IPS-20b (cell line): Measurements from ENCODE around the gene TNNT1.
A peak's percentile ranks its signal among the peaks of the same experiment; 100 is the strongest.

ENCODE experiments used
- H3K27ac ChIP-seq: one replicate; pipeline ENCODE4 v1.5.1; 2013; ENCODE audit warnings: low read length
- H3K27me3 ChIP-seq: 2 replicates; pipeline ENCODE4 v1.6.1; 2013; ENCODE audit warnings: mild to moderate bottlenecking, low read length, inconsistent platforms; ENCODE audit not compliant: insufficient read depth
- H3K36me3 ChIP-seq: 2 replicates; pipeline ENCODE4 v1.6.1; 2013; ENCODE audit warnings: low read depth, mild to moderate bottlenecking, inconsistent platforms, low read length, moderate library complexity; ENCODE audit not compliant: insufficient read depth
- H3K4me1 ChIP-seq: 2 replicates; pipeline ENCODE4 v1.6.1; 2013; ENCODE audit warnings: mild to moderate bottlenecking, control low read depth, inconsistent platforms, low read length, moderate library complexity; ENCODE audit not compliant: insufficient read depth
- H3K4me3 ChIP-seq: 2 replicates; pipeline ENCODE4 v1.5.1; 2013; ENCODE audit warnings: mild to moderate bottlenecking, low read length, inconsistent platforms
- H3K9ac ChIP-seq: 2 replicates; pipeline ENCODE4 v1.6.1; 2013; ENCODE audit warnings: low read depth, mild to moderate bottlenecking, inconsistent platforms, low read length, moderate library complexity
- H3K9me3 ChIP-seq: 2 replicates; pipeline ENCODE4 v1.6.1; 2013; ENCODE audit warnings: mild to moderate bottlenecking, low read depth, low read length, inconsistent platforms; ENCODE audit not compliant: insufficient read depth

Gene TNNT1

DNA sequence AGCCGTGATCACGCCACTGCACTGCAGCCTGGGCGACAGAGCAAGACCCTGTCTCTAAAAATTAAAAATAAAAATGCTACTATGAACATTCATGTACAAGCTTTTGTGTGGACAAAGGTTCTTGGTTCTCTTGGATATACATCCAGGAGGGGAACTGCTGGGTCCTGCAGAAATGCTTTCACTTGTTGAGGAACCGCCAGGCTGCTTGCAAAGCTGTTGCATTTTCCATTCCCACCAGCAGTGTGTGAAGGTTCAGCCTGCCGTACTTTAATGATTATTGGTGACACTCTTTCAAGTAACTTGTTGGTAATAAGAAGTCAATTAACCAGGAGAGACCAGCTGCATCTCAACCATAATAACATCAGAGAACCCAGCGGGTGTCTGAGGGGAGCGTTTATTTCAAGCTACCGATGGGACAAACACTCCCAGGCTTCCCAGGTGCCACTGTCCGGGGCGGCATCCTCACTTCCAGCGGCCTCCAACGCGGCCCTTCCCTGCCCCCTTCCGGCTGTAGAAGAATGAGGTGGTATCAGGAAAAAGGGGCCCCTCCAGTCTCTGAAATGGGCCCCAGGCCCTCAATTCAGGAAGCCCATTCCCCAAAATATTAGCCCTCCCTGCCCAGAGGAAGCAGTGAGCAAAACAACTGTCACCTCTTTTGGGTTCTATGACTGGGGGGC lies 16.4 kb downstream of the TNNT1 start:
- Histone ChIP-seq H3K9me3 (no peaks in the 10 kb centered on the region), H3K36me3 (peaks cover 15% of the 10 kb centered on the region), H3K4me1 (peaks cover 4% of the 10 kb centered on the region; the same call in 1 of the 2 replicates), H3K27ac (no peak overlapping the region), H3K4me3 (no peak overlapping the region), H3K27me3 (no peaks in the 10 kb centered on the region), H3K9ac (no peak overlapping the region)

DNA sequence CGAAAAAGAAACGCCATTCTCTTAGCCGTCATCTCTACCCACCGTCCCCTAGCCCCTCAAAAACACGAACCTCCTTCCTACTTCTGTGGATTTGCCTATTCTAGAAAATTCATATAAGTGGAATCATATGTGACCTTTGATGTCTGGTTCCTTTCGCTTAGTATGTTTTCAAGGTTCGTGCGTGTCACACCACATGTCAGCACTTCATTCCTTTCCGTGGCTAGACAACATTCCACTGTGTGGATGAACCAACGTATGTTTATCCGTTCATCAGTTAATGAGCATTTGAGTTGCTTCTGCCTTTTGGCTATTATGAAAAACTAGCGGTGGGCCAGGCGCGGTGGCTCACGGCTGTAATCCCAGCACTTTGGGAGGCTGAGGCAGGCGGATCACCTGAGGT lies 17.6 kb downstream of the TNNT1 start:
- Histone ChIP-seq H3K36me3 (peaks cover 12% of the 10 kb centered on the region), H3K27me3 (no peaks in the 10 kb centered on the region), H3K4me1 (peaks cover 4% of the 10 kb centered on the region; the same call in 1 of the 2 replicates), H3K9ac (no peak overlapping the region), H3K4me3 (no peak overlapping the region), H3K9me3 (no peaks in the 10 kb centered on the region), H3K27ac (no peak overlapping the region)

DNA sequence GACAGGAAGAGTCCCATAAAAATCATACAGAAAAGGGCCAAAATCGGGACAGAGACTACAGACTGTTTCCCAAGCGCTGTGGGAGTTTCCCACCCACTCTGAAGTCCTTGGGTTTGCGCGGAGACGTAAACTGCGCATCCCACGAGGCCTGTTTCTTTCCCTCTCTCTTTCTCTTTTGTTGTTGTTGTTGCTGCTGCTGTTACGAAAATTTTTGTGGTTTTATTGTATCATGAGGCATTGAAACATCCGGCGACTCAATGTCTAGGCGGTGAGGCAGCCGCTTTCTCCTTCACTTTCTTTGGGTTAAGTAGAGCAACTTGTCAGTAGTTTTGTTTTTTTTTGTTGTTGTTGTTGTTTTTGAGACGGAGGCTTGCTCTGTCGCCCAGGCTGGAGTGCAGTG lies 30.0 kb downstream of the TNNT1 start:
- Histone ChIP-seq H3K36me3 (no peaks in the 10 kb centered on the region), H3K27ac (peak overlapping the region; percentile 30), H3K9ac (peak overlapping the region; percentile 65; the same call in 1 of the 2 replicates), H3K9me3 (no peaks in the 10 kb centered on the region), H3K4me3 (peak overlapping the region; percentile 84; the same call in 1 of the 2 replicates), H3K27me3 (no peaks in the 10 kb centered on the region), H3K4me1 (0 out of 2 replicates have a peak, but pooled peaks cover 3% of the 10 kb centered on the region)

DNA sequence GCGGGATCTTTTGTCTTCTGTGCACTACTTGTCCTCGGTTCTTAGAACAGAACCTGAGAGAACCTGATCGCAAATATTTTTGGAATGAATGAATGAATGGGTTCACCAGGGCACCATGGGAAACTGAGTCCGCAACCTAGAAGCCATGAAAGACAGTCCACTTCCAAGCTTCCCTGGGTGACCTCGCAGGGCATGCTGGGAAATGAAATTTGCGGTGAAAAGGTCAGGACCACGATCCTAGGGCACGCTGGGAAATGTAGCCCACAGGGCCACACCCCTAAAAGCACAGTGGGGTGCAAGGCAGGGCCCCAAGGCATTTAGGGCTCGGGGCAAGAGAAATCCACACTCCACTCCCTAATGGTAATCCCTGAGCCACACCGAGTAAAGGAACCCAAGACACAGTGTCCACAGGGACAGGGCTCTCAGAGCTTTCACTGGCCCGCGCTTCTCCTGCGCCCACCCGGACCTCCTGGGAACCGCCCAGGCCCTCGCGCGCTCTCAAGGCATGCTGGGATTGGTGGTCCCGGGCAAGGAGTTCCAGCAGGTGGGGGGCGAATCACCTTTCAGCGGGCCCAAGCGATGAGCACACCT lies 30.5 kb downstream of the TNNT1 start:
- Histone ChIP-seq H3K9me3 (no peaks in the 10 kb centered on the region), H3K4me1 (peaks cover 3% of the 10 kb centered on the region; the same call in 1 of the 2 replicates), H3K27me3 (no peaks in the 10 kb centered on the region), H3K4me3 (peak overlapping the region; percentile 84), H3K27ac (peak overlapping the region; percentile 30), H3K9ac (peak overlapping the region; percentile 65; the same call in 1 of the 2 replicates), H3K36me3 (no peaks in the 10 kb centered on the region)

DNA sequence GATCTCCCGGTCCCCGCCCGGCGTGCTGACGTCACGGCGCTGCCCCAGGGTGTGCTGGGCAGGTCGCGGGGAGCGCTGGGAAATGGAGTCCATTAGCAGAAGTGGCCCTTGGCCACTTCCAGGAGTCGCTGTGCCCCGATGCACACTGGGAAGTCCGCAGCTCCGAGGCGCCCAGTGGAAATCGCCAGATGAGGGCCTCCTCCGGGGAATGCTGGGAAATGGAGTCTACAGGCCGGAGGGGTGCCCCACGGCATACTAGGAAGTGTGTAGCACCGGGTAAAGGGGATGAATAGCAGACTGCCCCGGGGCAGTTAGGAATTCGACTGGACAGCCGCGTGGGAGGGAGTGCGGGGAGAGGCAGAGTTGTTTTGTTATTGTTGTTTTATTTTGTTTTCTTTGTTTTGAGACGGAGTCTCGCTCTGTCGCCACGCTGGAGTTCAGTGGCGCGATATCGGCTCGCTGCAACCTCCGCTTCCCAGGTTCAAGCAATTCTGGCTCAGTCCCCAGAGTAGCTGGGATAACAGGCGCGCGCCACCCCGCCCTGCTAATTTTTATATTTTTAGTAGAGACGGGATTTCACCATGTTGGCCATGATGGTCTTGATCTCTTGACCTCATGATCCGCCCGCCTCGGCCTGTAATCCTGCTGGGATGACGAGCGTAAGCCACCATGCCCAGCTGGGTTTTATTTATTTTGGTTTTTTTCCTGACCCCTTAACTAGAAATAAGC lies 31.2 kb downstream of the TNNT1 start:
- peak overlapping the region; percentile 84 for H3K4me3 ChIP-seq
- peaks cover 3% of the 10 kb centered on the region; the same call in 1 of the 2 replicates for H3K4me1 ChIP-seq
- no peaks in the 10 kb centered on the region for H3K27me3 ChIP-seq
- H3K36me3 ChIP-seq: no peaks in the 10 kb centered on the region
- peak overlapping the region; percentile 27 for H3K27ac ChIP-seq
- no peaks in the 10 kb centered on the region for H3K9me3 ChIP-seq
- peak overlapping the region; percentile 65; the same call in 1 of the 2 replicates for H3K9ac ChIP-seq

DNA sequence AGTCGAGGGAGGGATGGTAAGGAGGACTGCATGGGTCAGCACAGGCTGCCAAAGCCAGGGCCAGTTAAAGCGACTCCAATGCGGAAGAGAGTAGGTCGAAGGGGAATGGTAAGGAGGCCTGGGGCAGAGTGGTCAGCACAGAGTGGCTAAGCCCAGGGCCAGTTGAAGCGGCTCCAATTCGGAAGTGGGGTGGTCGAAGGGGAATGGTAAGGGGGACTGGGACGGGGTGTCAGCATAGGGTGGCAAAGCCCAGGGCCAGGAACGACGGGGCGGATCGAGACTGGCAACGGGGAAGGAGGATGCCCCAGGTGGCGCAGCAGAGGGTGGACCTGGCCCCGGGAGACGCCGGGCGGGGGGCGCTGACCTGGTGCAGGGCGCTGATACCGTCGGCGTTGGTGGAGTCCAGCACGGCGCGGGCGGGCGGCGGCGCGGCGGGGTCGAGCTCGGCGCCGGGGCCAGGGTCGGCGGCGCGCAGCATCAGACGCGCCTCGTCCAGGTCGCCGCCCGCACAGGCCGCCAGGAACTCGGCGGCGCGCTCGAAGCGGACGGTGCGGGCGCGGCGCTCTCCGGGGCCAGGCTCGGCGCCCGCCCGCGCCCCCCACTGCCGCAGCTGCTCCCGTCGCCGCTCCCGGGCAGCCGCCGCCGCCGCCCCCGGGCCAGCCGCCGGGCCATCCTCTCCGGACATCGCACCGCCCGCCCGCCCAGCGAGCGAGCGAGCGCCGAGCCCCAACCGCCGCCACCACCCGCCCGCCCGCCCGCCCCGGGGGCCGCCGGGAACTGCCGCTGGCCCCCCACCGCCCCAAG lies 31.9 kb downstream of the TNNT1 start, which contains the start of gene PPP1R12C:
PPP1R12C (minus strand) TSS at position 779 of the 804 bp plus-strand sequence; CDS start at position 685, 94 bp downstream.
- no peaks in the 10 kb centered on the region for H3K27me3 ChIP-seq
- H3K9ac ChIP-seq: peak within 1 kb of the TSS; percentile 72; the same call in 1 of the 2 replicates
- H3K4me1 ChIP-seq: peaks cover 3% of the 10 kb centered on the region; the same call in 1 of the 2 replicates
- H3K9me3 ChIP-seq: no peaks in the 10 kb centered on the region
- peak within 1 kb of the TSS; percentile 30 for H3K27ac ChIP-seq
- H3K36me3 ChIP-seq: no peaks in the 10 kb centered on the region
- H3K4me3 ChIP-seq: peak within 1 kb of the TSS; percentile 89

DNA sequence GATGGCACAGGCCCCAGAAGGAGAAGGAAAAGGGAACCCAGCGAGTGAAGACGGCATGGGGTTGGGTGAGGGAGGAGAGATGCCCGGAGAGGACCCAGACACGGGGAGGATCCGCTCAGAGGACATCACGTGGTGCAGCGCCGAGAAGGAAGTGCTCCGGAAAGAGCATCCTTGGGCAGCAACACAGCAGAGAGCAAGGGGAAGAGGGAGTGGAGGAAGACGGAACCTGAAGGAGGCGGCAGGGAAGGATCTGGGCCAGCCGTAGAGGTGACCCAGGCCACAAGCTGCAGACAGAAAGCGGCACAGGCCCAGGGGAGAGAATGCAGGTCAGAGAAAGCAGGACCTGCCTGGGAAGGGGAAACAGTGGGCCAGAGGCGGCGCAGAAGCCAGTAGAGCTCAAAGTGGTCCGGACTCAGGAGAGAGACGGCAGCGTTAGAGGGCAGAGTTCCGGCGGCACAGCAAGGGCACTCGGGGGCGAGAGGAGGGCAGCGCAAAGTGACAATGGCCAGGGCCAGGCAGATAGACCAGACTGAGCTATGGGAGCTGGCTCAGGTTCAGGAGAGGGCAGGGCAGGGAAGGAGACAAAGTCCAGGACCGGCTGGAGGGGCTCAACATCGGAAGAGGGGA lies 32.7 kb downstream of the TNNT1 start:
- peak overlapping the region; percentile 89 for H3K4me3 ChIP-seq
- no peaks in the 10 kb centered on the region for H3K27me3 ChIP-seq
- peak overlapping the region; percentile 72; the same call in 1 of the 2 replicates for H3K9ac ChIP-seq
- H3K27ac ChIP-seq: no peak overlapping the region
- peaks cover 3% of the 10 kb centered on the region; the same call in 1 of the 2 replicates for H3K4me1 ChIP-seq
- H3K9me3 ChIP-seq: no peaks in the 10 kb centered on the region
- no peaks in the 10 kb centered on the region for H3K36me3 ChIP-seq

DNA sequence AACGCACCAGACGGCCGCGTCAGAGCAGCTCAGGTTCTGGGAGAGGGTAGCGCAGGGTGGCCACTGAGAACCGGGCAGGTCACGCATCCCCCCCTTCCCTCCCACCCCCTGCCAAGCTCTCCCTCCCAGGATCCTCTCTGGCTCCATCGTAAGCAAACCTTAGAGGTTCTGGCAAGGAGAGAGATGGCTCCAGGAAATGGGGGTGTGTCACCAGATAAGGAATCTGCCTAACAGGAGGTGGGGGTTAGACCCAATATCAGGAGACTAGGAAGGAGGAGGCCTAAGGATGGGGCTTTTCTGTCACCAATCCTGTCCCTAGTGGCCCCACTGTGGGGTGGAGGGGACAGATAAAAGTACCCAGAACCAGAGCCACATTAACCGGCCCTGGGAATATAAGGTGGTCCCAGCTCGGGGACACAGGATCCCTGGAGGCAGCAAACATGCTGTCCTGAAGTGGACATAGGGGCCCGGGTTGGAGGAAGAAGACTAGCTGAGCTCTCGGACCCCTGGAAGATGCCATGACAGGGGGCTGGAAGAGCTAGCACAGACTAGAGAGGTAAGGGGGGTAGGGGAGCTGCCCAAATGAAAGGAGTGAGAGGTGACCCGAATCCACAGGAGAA lies 33.5 kb downstream of the TNNT1 start:
- H3K4me3 ChIP-seq: peak overlapping the region; percentile 89; the same call in 1 of the 2 replicates
- H3K9ac ChIP-seq: no peak overlapping the region
- no peak overlapping the region for H3K27ac ChIP-seq
- no peaks in the 10 kb centered on the region for H3K9me3 ChIP-seq
- H3K27me3 ChIP-seq: no peaks in the 10 kb centered on the region
- peaks cover 3% of the 10 kb centered on the region; the same call in 1 of the 2 replicates for H3K4me1 ChIP-seq
- H3K36me3 ChIP-seq: no peaks in the 10 kb centered on the region

DNA sequence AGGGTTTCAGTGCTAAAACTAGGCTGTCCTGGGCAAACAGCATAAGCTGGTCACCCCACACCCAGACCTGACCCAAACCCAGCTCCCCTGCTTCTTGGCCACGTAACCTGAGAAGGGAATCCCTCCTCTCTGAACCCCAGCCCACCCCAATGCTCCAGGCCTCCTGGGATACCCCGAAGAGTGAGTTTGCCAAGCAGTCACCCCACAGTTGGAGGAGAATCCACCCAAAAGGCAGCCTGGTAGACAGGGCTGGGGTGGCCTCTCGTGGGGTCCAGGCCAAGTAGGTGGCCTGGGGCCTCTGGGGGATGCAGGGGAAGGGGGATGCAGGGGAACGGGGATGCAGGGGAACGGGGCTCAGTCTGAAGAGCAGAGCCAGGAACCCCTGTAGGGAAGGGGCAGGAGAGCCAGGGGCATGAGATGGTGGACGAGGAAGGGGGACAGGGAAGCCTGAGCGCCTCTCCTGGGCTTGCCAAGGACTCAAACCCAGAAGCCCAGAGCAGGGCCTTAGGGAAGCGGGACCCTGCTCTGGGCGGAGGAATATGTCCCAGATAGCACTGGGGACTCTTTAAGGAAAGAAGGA lies 34.4 kb downstream of the TNNT1 start:
- H3K4me3 ChIP-seq: no peak overlapping the region

DNA sequence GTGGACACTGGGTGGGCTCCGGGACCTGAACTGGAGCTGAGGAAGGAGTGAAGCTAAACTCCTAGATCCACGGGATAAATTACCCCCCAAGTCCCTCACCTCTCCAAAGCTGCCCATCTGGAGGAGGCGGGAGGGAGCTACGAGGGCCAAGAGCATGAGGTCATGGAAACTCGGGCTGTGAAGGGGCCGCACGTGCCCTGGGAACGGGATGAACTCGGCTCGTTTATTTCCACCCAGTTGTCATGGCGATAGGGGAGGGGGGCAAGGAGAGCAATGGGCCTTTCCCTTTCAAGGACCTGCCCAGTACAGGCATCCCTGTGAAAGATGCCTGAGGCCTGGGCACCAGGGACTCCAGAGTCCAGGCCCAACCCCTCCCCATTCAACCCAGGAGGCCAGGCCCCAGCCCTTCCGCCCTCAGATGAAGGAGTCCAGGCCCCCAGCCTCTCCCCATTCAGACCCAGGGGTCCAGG lies 35.4 kb downstream of the TNNT1 start:
- Histone ChIP-seq H3K36me3 (peaks cover 7% of the 10 kb centered on the region; the same call in 1 of the 2 replicates), H3K27me3 (no peaks in the 10 kb centered on the region), H3K4me1 (peaks cover 3% of the 10 kb centered on the region; the same call in 1 of the 2 replicates), H3K27ac (no peak overlapping the region), H3K9ac (peak overlapping the region; percentile 51; the same call in 1 of the 2 replicates), H3K9me3 (no peaks in the 10 kb centered on the region), H3K4me3 (no peak overlapping the region)

More for the DNA sequence above, 34.4 kb downstream of the TNNT1 start:
- Histone ChIP-seq H3K27me3 (no peaks in the 10 kb centered on the region), H3K9me3 (no peaks in the 10 kb centered on the region), H3K4me1 (peaks cover 3% of the 10 kb centered on the region; the same call in 1 of the 2 replicates), H3K9ac (no peak overlapping the region), H3K36me3 (peaks cover 7% of the 10 kb centered on the region; the same call in 1 of the 2 replicates), H3K27ac (no peak overlapping the region)
